Measurements from ENCODE around the gene ANGPTL8.

DNA sequence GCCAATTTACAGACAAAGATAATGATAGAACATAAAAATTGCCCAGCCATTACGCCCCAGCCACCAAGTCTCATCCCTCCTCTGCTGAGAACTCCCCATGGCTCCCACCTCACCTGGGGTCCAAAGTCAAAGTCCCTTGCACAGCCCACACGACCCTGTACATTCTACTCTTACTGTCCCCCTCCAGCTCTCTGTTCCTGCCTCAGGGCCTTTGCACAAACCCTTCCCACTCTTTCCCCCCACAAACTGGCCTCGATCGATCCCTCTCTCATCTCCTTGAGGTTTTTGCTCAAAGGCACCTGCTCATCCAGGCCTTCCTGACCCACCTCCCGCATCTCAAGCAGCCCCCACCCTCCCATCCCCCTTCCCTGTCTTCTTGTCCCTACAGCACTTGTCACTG, 21.6 kb downstream of the ANGPTL8 start:
- no peak for TF ChIP-seq POLR2A (IDR thresholded peaks at IDR 0.05; ENCODE audit: low read length)
- TF ChIP-seq GATA1 (IDR thresholded peaks at IDR 0.05; ENCODE audit: low read depth, low read length), result no peak
